GM23338 (cell line): ENCODE data around the gene TTC39A. TPM values are rescaled to one million over a fixed set of nuclear protein-coding genes. Genes with fewer than 3 reads are reported as not detected.

Source experiments
- ATAC-seq: fragments of 200-7000 bp; cut with Tn5 transposase; 3 replicates; pipeline ENCODE4 v1.9.1; 2020
- DNase-seq: peaks from one replicate; pipeline ENCODE4 v3.0.0-alpha.2; 2015; ENCODE audit warnings: low spot score
- H2AFZ ChIP-seq: fragments of 200-600 bp; sonication (generic); 2 replicates; pipeline ENCODE4 v1.8.0; 2016; ENCODE audit warnings: antibody characterized with exemption, mild to moderate bottlenecking, moderate library complexity
- H3F3A ChIP-seq: fragments of 200-600 bp; sonication (generic); replicated peaks from 2 replicates; pipeline ENCODE4 v1.8.0; 2017; ENCODE audit warnings: antibody characterized with exemption, mixed run types, low read depth
- H3K27ac ChIP-seq: fragments of 200-600 bp; sonication (generic); 2 replicates; pipeline ENCODE4 v1.6.1; 2016; ENCODE audit warnings: low read depth
- H3K27me3 ChIP-seq: fragments of 200-600 bp; sonication (generic); 2 replicates; pipeline ENCODE4 v1.8.0; 2016; ENCODE audit warnings: mild to moderate bottlenecking, mixed run types, moderate library complexity; ENCODE audit not compliant: insufficient read depth
- H3K36me3 ChIP-seq: fragments of 200-600 bp; sonication (generic); 2 replicates; pipeline ENCODE4 v1.8.0; 2016; ENCODE audit warnings: mild to moderate bottlenecking; ENCODE audit not compliant: insufficient read depth
- H3K4me1 ChIP-seq: fragments of 200-600 bp; sonication (generic); 2 replicates; pipeline ENCODE4 v1.8.0; 2016; ENCODE audit warnings: mild to moderate bottlenecking, moderate library complexity; ENCODE audit not compliant: insufficient read depth
- H3K4me2 ChIP-seq: fragments of 200-600 bp; sonication (generic); 2 replicates; pipeline ENCODE4 v1.7.1; 2017; ENCODE audit warnings: mixed run types
- H3K4me3 ChIP-seq: fragments of 200-600 bp; sonication (generic); 2 replicates; pipeline ENCODE4 v1.6.1; 2016; ENCODE audit warnings: mixed run types
- H3K79me2 ChIP-seq: fragments of 200-600 bp; sonication (generic); replicated peaks from 2 replicates; pipeline ENCODE4 v1.8.0; 2017; ENCODE audit warnings: mild to moderate bottlenecking; ENCODE audit not compliant: insufficient read depth
- H3K9me2 ChIP-seq: fragments of 200-600 bp; sonication (generic); 2 replicates; pipeline ENCODE4 v1.8.0; 2017; ENCODE audit not compliant: insufficient read depth
- H4K20me1 ChIP-seq: fragments of 200-600 bp; sonication (generic); replicated peaks from 2 replicates; pipeline ENCODE4 v1.8.0; 2017; ENCODE audit warnings: mild to moderate bottlenecking; ENCODE audit not compliant: insufficient read depth
- H3K27ac Mint-ChIP-seq: 2 replicates; pipeline ENCODE4 v1.8.0; 2020; ENCODE audit warnings: inconsistent platforms, mild to moderate bottlenecking, moderate library complexity, mixed read lengths
- H3K27me3 Mint-ChIP-seq: 3 replicates; pipeline ENCODE4 v1.8.0; 2022; ENCODE audit warnings: low read depth, mild to moderate bottlenecking, moderate library complexity, mixed read lengths, inconsistent platforms; ENCODE audit not compliant: insufficient read depth, poor library complexity
- H3K36me3 Mint-ChIP-seq: 3 replicates; pipeline ENCODE4 v1.8.0; 2021; ENCODE audit warnings: low read depth, mild to moderate bottlenecking, inconsistent platforms, moderate library complexity, mixed read lengths
- H3K4me1 Mint-ChIP-seq: 3 replicates; pipeline ENCODE4 v1.8.0; 2020; ENCODE audit warnings: mild to moderate bottlenecking, inconsistent platforms, mixed read lengths
- H3K4me3 Mint-ChIP-seq: 3 replicates; pipeline ENCODE4 v1.8.0; 2021; ENCODE audit warnings: moderate library complexity, mild to moderate bottlenecking, inconsistent platforms, mixed read lengths
- H3K9me3 Mint-ChIP-seq: 3 replicates; pipeline ENCODE4 v1.8.0; 2020; ENCODE audit warnings: moderate library complexity, mild to moderate bottlenecking, inconsistent platforms, mixed read lengths
- EZH2 ChIP-seq: fragments of 200-600 bp; sonication (generic); IDR thresholded peaks from one replicate; pipeline ENCODE4 v1.8.0; 2017; ENCODE audit warnings: antibody characterized with exemption, mild to moderate bottlenecking, low read depth; ENCODE audit not compliant: unreplicated experiment
- REST ChIP-seq: IDR thresholded peaks from one replicate; pipeline ENCODE4 v1.6.1; 2018; ENCODE audit warnings: antibody characterized with exemption; ENCODE audit not compliant: unreplicated experiment
- ZNF331 ChIP-seq: fragments of 250-450 bp; sonication (Bioruptor Pico); IDR thresholded peaks from 2 replicates; pipeline ENCODE4 v1.5.0; 2020; ENCODE audit warnings: low read depth, mild to moderate bottlenecking, moderate library complexity
- ZNF462 ChIP-seq: fragments of 250-450 bp; sonication (Bioruptor Pico); IDR thresholded peaks from 2 replicates; pipeline ENCODE4 v1.5.0; 2020; ENCODE audit warnings: mild to moderate bottlenecking, moderate library complexity
- polyA plus RNA-seq: library from polyadenylated mRNA; unstranded; fragments of >200 nt; fragmentation: Nextera tagmentation; extraction: Ambion mirVana; gene quantifications from 2 replicates; pipeline ENCODE4 v1.2.1, GENCODE V29; 2016
- total RNA-seq: library from RNA; depleted of rRNA; stranded (reverse); fragments of >200 nt; shearing (Covaris generic); gene quantifications from 2 replicates; pipeline ENCODE4 v1.2.3, GENCODE V29; 2014
- TF ChIP-seq, protein P1 (sequence below): IDR thresholded peaks from 2 replicates; pipeline ENCODE4 v1.6.1; 2016; ENCODE audit warnings: antibody characterized with exemption

The TTC39A gene
- total and polyA plus RNA-seq, 2 experiments from 2014 or later = 2.3 to 7.1 TPM

GRCh38 chr1:51359879-51360278, 29.5 kb upstream of the TTC39A start (continued):
- TF ChIP-seq, protein P1, sequence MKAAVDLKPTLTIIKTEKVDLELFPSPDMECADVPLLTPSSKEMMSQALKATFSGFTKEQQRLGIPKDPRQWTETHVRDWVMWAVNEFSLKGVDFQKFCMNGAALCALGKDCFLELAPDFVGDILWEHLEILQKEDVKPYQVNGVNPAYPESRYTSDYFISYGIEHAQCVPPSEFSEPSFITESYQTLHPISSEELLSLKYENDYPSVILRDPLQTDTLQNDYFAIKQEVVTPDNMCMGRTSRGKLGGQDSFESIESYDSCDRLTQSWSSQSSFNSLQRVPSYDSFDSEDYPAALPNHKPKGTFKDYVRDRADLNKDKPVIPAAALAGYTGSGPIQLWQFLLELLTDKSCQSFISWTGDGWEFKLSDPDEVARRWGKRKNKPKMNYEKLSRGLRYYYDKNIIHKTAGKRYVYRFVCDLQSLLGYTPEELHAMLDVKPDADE = no peak
- no peak for TF ChIP-seq ZNF462

- Histone ChIP-seq H3K79me2 (no peaks in the 10 kb centered on the region), H3K4me2 (no peak overlapping the region), H2AFZ (no peak overlapping the region), H3K27ac (no peak overlapping the region), H4K20me1 (no peaks in the 10 kb centered on the region), H3K9me2 (no peaks in the 10 kb centered on the region), H3K27me3 (no peaks in the 10 kb centered on the region), H3K36me3 (0 out of 2 replicates have a peak, but pooled peaks cover 7% of the 10 kb centered on the region), H3F3A (no peaks in the 10 kb centered on the region), H3K4me1 (no peaks in the 10 kb centered on the region), H3K4me3 (no peak overlapping the region)
- H3K27me3 Mint-ChIP-seq = peaks cover 2% of the 10 kb centered on the region
- no peaks in the 10 kb centered on the region for H3K9me3 Mint-ChIP-seq
- TF ChIP-seq REST (no peak), EZH2 (no peak), ZNF331 (CRISPR knock-in tag) (no peak)
- H3K27ac Mint-ChIP-seq = no peak overlapping the region
- no peak overlapping the region for H3K4me3 Mint-ChIP-seq
- ATAC-seq (no peak), DNase-seq (no peak)
- peaks cover 29% of the 10 kb centered on the region; the same call in 2 of the 3 replicates for H3K36me3 Mint-ChIP-seq
- H3K4me1 Mint-ChIP-seq = no peaks in the 10 kb centered on the region
These were observed 25.0 kb upstream of the TTC39A start for GRCh38 chr1:51355382-51355781.
